GM12865 (cell line): ENCODE results near the gene MAPK1.
"Not testable (repeated sequence)": the region's sequence is repeated elsewhere in the genome, so short reads cannot be mapped to it uniquely, and the experiment has no call there.

ENCODE experiments used
- DNase-seq: peaks from one replicate; pipeline ENCODE4 v3.0.0; 2010; ENCODE audit warnings: low read depth
- H3K4me3 ChIP-seq: 2 replicates; pipeline ENCODE4 v1.5.1; 2011; ENCODE audit warnings: mild to moderate bottlenecking, low read depth, low read length, control low read depth
- CTCF ChIP-seq: IDR thresholded peaks from 2 replicates; pipeline ENCODE4 v1.5.1; 2011; ENCODE audit warnings: low read length, control low read depth, low read depth, inconsistent platforms; ENCODE audit not compliant: insufficient read depth; ENCODE audit errors: missing control alignments

MAPK1 gene

GRCh38 chr22:21753374-21754111 is 113.9 kb downstream of the MAPK1 start:
- no peak overlapping the region for H3K4me3 ChIP-seq
- no peak for DNase-seq
- no peak for TF ChIP-seq CTCF

- no peak for DNase-seq
- H3K4me3 ChIP-seq = no peak overlapping the region
- no peak for TF ChIP-seq CTCF
Measured at GRCh38 chr22:21752276-21752675, 115.2 kb downstream of the MAPK1 start.

- no peak for TF ChIP-seq CTCF
- no peak for DNase-seq
- no peak overlapping the region for H3K4me3 ChIP-seq
Measured at GRCh38 chr22:21745948-21746347, 121.5 kb downstream of the MAPK1 start.

GRCh38 chr22:21744917-21745316 is 122.5 kb downstream of the MAPK1 start:
- DNase-seq, H3K4me3 ChIP-seq: not testable (repeated sequence)

- TF ChIP-seq CTCF = no peak
- H3K4me3 ChIP-seq = no peak overlapping the region
- DNase-seq = no peak
Measured at GRCh38 chr22:21741790-21742189, 125.7 kb downstream of the MAPK1 start.

GRCh38 chr22:21741059-21741458 is 126.4 kb downstream of the MAPK1 start:
- DNase-seq = no peak
- no peak overlapping the region for H3K4me3 ChIP-seq
- TF ChIP-seq CTCF = no peak

- H3K4me3 ChIP-seq = no peak overlapping the region
- DNase-seq = no peak
- no peak for TF ChIP-seq CTCF
Measured at GRCh38 chr22:21739828-21740377, 127.5 kb downstream of the MAPK1 start.
